ENCODE data around the gene DNASE2.
"Not testable (repeated sequence)": the region's sequence is repeated elsewhere in the genome, so short reads cannot be mapped to it uniquely, and the experiment has no call there.

The DNASE2 gene

DNA sequence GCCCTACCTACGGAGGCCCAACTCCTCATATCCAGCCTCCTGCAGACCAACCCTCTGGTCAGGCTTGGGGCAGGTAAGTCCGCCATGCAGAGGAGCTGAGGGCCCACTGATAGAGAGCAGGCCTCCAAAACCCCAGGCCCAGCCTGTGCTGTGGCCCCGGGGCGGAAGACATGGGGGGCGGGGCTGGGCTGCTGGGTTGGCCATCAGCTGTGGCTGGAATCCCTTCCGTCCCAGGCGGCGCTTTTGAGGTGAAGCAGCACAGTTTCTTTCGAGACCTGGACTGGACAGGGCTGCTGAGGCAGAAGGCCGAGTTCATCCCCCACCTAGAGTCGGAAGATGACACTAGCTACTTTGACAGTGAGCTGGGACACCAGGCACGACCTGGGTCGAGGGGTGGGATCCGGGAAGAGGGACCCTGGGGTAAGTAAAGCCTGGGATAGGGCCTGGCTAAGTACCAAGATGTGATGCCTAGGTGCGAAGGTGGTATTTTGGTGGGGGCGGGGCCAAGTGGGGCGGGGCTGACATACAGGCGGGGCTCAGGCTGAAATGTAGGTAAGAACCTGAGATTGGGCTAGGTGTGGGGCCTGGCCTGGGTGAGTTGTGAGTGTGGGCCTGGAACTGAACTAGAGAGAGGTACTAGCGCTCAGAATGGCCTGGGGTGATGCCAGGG, 15.4 kb downstream of the DNASE2 start:
- in situ Hi-C loops (cut with HindIII; ENCODE audit: low sequenced_read_pairs): no loop called here

DNA sequence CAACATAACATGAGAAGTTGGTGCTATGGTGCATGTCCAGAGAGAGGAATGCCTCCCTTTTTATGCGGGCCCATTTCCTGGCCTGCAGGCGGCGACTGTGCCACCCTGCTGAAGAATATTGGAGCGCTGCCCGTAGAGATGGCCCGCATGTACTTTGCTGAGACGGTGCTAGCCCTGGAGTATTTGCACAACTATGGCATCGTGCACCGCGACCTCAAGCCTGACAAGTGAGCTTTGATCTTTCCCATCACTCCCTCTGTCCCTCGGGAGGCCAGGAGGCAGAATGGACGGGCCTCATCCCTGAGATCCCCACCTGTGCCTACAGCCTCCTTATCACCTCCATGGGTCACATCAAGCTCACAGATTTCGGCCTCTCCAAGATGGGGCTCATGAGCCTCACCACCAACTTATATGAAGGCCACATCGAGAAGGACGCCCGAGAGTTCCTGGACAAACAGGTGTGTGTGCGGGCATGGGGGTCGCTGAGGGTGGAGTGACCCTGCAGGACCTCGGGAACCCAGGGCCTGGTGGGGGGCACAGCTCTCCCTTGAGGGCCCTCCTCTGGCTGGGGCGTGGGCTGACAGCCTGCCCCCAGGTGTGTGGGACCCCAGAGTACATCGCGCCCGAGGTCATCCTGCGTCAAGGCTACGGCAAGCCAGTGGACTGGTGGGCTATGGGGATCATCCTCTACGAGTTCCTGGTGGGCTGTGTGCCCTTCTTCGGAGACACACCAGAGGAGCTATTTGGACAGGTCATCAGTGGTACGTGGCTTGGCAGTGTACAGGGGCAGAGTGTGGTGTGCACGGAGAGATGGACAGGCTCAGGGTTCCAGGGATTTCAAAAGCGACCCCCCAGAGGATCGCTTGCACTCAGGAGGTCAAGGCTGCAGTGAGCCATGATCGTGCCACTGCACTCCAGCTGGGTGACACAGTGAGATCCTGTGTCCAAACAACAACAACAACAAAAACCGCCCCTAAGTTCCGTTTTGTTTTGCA, 16.2 kb downstream of the DNASE2 start:
- in situ Hi-C loops (cut with HindIII; ENCODE audit: low sequenced_read_pairs): no loop called here

DNA sequence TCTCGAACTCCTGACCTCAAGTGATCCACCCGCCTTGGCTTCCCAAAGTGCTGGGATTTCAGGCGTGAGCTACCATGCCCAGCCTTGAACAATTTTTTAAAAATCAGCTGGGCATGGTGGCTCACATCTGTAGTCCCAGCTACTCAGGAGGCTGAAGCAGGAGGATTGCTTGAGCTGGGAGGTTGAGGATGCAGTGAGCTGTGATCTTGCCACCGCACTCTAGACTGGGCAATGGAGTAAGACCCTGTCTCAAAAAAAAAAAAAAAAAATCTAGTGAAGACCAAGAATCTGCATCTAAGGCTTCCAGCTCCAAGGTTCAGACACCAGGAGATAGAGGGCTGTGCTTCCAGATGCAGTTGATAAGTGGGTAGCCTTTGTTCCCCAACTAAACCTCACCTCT, 17.1 kb downstream of the DNASE2 start:
- in situ Hi-C loops (cut with HindIII; ENCODE audit: low sequenced_read_pairs): no loop called here

DNA sequence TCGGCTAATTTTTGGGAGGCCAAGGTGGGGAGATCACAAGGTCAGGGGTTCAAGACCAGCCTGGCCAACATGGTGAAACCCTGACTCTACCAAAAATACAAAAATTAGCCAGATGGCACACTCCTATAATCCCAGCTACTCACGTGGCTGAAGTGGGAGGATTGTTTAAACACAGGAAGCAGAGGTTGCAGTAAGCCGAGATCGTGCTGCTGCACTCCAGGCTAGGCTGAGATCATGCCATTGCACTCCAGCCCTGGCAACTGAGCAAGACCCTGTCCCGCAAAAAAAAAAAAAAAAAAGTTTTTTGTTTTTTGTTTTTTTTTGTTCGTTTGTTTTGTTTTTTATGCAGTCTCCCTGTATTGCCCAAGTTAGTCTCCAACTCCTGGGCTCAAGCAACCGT, 21.7 kb downstream of the DNASE2 start:
- in situ Hi-C loops (cut with HindIII; ENCODE audit: low sequenced_read_pairs): no loop called here

DNA sequence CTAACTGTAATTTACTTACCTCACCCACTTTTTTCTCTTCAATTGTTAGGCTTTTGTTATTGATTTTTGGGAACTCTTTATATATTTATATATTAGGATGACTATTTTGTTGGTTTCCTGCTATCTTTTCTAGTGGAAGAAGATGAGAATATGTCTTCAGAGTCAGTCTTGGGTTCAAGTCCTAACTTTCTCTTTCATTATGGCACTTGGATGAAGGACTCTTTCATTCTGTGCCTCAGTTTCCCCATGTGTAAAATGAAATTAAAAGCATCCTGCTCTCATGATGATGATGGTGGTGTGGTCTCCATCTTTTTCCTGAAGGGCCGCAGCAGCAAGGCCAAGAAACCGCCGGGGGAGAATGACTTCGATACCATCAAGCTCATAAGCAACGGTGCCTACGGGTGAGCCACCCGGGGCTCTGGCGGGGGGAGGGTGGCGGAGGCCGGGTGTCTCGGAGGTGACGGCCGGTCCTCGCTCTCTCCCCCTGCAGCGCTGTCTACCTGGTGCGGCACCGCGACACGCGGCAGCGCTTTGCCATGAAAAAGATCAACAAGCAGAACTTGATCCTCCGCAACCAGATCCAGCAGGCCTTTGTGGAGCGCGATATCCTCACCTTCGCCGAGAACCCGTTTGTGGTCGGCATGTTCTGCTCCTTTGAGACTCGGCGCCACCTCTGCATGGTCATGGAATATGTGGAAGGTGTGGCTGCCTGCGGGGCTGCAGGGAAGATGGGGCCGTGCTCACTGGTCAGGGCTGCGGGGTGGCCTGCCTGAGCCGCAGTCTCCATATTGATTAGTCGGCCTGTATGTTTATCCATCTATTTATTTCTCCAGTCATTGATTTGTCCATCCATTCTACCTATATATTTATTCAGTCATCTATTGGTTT, 23.0 kb downstream of the DNASE2 start:
- in situ Hi-C loops (cut with HindIII; ENCODE audit: low sequenced_read_pairs): no loop called here

DNA sequence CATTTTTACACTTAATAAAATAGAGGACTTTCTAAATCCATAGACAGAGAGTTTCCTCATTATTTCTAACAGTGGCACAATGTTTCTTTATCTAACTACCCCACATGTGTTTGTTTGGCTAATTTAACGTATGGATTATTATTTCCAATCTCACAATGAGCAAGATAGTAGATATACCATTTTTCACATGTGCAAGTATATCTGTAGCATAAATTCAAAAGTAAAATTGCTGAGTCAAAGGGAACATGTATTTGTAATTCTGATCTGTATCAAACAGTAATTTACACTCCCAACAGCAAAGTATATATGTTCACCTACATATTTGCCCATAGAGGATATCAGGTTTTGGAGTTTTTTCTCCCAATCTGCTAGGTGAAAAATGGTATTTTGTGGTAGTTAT, 24.6 kb downstream of the DNASE2 start:
- in situ Hi-C loops (cut with HindIII; ENCODE audit: low sequenced_read_pairs): no loop called here

DNA sequence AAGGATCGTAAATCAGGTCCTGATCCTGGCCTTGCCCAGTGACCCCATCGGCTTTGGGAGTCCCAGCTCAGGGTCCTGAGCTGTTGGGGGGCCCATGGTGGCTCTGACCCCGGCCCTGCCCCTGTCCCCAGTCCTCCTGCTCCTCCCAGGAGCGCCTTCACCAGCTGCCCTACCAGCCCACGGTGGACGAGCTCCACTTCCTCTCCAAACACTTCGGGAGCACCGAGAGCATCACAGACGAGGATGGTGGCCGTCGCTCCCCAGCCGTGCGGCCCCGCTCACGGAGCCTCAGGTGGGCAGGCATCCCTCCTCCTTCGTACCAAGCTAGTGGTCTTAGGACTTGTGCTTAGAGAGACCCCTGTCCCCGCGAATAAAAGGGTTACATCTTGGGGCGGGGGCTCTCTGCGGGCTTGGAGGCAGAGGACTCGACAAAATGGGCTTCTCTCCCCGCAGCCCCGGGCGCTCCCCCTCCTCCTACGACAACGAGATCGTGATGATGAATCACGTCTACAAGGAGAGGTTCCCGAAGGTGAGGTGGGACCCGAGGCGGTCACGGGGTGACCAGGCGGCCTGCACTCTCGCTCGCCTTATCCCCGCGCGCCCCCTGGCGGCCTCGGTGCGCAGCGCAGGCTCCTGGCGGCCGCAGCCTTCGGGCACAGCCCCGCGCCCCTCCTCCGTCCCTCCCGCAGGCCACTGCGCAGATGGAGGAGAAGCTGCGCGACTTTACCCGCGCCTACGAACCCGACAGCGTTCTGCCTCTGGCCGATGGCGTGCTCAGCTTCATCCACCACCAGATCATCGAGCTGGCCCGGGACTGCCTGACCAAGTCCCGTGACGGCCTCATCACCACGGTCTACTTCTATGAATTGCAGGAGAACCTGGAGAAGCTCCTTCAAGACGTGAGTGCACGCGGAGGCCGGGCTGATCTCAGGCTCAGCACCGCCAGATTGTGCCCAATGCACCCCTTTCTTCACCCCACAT, 33.8 kb downstream of the DNASE2 start:
- in situ Hi-C loops (cut with HindIII; ENCODE audit: low sequenced_read_pairs): no loop called here

DNA sequence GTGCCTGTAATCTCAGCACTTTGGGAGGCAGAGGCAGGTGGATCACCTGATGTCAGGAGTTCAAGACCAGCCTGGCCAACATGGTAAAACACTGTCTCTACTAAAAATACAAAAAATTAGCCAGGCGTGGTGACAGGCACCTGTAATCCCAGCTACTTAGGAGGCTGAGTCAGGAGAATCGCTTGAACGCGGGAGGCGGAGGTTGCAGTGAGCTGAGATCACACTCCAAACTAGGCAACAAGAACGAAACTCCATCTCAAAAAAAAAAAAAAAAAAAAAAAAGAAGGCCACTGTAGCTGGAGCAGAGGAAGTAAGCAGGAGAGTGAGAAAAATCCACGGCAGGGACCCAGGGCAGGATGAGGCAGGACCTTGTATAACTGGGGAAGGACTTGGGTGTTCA, 34.6 kb downstream of the DNASE2 start:
- in situ Hi-C loops (cut with HindIII; ENCODE audit: low sequenced_read_pairs): not testable (repeated sequence)

DNA sequence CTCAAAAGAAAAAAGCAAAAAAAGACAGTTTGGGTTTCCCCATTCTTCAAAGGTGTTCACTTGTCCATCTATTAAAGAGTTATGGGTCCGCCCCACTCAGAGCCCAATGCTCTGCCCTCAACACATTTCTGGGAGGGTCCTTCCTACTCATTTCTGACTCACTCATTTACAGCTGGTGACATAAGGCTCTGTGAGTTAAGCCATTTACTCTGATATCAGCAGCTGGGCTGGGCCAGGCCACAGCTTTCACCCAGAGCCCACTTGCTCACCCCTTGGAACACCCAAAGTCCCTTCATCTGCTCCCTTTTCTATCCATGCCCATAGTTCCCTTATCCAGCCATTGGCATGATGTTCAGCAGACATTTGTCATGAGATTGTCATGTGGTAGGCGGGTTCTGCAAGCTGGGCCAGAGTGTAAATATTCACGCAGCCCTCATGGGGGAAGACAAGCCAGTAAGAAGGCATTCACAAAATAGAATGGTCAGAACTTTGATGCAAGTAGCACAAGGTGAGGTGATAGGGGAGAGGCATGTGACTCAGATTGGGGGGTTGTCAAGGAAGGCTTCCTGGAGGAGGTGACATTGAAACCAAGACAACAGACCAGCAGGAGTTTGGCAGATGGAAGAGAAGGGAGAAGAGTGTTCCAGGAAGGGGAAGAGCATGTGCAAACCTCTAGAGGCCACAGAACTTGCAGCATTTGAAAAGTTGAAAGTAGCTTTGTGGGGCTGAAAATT, 37.1 kb downstream of the DNASE2 start:
- in situ Hi-C loops (cut with HindIII; ENCODE audit: low sequenced_read_pairs): no loop called here

DNA sequence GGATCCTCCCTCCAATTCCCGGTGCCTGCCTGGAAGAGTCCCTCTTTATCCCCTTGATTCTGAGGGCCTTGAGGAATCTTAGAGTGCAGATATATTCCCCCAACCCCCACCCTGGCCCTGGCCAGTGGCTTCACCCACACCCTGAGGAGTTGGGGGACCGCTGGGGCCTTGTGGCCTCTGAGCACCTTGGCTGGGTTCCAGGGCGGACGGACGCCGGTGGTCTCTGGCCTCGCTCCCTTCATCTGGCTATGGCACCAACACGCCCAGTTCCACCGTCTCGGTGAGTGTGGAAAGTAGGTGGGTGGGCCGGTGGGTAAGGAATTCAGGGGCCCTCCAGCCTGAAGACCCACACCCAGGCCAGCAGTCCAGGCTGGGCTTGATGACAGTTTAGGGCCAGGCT, 37.9 kb downstream of the DNASE2 start:
- in situ Hi-C loops (cut with HindIII; ENCODE audit: low sequenced_read_pairs): no loop called here

DNA sequence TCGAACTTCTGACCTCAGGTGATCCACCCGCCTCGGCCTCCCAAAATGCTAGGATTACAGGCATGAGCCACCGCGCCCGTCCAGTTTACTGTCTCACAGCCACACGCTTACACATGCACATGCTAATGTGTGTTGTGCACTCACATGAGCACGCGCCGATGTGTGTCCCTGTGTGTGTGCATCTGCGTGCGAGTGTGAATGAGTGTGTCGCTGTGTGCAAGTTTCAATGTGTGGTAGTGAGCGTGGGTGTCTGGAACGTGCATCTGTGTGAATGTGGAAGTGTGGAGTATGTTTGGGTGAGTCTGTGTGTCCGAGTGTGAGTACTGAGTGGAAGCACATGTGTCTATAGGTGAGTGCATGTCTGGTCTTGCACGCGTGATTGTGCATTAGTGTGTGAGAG, 38.7 kb downstream of the DNASE2 start:
- in situ Hi-C loops (cut with HindIII; ENCODE audit: low sequenced_read_pairs): no loop called here

DNA sequence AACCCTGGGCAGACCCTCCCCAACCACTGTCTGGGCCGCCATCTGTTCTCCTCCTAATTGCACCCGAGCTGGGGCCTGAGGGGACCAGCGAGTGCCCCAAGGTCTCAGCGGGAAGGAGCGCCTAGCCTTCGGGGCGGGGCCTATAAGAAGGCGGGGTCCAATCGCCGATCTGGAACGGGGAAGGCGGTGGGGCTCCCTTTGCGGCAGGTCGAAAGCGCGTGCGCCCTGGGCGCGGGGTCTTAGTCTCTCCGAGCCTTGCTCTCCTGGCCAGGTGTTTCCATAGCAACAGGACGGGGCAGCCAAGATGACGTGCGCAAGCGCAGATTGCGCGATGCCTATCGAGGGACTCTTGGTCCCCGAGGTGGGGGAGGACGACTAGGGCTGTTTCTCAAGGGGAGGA, 40.2 kb downstream of the DNASE2 start:
- in situ Hi-C loops (cut with HindIII; ENCODE audit: low sequenced_read_pairs): no loop called here

DNA sequence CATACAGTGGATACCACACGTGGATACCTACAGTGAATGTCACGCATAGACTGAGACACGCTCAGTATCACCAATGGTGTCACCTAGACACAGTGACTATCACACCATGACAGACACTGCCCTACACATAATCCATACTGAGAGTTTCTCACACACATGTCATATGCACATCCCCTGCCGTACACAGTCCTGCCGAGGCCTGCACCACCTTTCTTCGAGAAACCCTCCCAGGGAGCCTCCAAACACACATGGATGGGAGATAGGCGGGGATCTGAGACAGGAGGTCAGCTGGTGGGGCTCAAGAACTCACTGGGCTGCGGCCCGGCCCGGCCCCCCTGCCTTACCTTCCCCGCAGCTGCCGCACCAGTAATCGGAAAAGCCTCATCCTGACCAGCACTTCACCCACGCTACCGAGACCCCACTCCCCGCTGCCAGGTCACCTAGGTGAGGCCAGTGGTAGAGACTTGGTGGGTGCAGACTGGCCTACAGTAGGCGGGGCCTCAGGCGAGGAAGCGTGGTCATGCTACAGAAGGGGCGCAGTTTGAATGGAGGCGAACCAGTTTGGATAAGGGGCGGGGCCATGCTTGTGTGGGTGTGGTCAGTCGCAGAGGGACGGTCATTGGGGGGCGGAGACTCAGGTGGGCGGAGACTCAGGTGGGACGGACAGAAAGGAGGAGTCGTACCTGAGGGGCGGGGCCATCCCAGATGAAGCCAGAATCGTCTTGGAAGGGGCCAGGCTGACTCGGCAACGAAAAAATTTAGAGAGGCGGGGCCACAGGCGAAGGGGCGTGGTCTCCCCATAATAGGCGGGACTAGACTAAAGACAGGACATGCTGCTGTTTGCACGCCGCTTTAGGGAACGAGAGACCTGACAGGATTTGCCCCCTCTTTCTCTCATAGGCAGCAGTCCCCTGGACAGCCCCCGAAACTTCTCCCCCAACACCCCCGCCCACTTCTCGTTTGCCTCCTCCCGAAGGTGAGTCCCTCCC, 40.9 kb downstream of the DNASE2 start:
- in situ Hi-C loops (cut with HindIII; ENCODE audit: low sequenced_read_pairs): no loop called here

DNA sequence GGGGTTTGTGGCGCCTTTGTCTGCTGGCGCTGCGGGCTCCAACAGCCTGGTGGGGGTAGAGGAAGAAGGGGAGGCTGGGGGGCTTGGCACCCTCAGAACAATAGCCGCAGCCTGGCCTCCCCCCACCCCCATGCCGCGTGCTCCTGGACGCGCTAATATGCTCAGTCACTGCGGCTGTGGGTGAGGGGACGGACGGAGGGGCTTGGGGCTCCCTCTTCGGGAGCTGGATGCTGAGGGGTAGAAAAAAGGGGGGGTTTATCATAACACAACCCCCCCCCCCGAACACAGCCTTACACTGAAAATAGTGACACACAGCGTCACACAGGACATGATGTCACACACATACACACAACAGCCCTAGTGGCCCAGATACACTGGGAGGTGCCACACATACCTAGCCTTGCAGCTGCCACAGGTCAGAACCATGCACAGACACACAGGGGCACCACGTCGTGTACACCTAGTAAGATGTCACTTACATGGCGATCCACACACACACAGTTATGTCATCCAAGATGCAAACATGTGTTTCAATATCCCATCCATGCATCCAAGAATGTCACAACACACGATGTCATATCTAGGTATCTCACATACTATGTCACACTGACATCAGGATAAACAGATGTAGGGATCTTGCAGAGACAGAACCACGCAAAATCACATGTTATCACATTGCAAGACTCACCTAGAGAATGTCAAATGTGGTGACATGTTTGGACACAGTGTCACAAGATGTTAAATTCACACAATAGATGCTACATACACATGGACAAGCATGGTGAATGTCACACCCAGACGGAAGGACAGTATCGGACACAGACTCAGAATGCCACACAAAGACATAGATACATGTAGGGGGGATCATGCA, 42.1 kb downstream of the DNASE2 start:
- in situ Hi-C loops (cut with HindIII; ENCODE audit: low sequenced_read_pairs): no loop called here

DNA sequence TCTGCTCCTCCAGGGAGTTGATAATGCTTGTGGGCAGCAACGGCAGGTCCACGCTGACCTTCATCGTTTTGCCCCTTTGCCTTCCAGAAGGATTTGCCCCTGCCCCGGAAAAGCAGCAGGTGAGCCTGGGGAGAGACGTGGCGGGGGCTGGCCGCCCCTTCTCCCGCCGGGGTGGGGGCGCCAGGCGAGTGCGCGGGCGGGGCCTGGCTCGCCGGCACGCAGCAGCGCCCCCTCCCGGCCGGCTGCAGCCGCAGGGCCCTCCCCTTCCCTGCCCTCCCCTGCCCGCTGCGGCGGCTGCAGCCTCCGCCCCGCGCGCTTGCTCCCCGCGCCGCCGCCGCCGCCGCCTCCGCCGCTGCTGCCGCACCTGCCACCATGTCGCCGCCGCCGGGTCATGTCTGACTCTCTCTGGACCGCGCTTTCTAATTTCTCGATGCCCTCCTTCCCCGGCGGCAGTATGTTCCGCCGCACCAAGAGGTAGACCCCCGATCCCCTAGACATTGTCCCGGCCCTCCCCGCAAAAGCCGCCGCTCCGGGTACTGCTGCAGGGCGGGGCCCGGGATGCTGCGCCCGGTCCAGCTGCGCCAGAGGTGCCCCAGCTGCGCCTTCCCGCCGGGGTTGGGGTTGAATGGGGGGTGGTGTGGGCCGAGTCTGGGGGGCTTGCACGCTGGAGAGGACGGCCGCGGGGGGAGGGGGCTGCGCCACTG, 42.9 kb downstream of the DNASE2 start, which contains the start of gene MAST1:
Gene MAST1, plus strand, starts transcription at position 334 of the 704 bp plus-strand sequence. Its CDS starts 58 bp downstream, at position 392.
- in situ Hi-C loops (cut with HindIII; ENCODE audit: low sequenced_read_pairs): no loop called here

DNA sequence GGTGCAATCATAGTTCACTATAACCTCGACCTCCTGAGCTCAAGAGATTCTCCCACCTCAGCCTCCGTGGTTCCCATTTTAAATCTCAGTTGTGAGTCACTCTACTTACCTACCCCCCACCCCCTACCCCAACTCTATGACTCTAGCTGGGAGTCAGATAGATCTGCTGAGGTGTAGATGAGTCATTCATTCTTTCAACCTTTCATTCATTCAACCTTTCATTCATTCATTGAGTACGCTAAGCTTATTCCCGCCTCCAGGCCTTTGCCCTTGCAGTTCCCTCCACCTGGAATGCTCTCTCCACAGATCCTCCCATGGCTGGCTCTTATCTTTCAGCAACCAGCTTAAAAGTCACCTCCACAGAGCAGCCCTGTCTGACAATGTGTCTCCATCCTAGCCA, 44.0 kb downstream of the DNASE2 start:
- in situ Hi-C loops (cut with HindIII; ENCODE audit: low sequenced_read_pairs): no loop called here

DNA sequence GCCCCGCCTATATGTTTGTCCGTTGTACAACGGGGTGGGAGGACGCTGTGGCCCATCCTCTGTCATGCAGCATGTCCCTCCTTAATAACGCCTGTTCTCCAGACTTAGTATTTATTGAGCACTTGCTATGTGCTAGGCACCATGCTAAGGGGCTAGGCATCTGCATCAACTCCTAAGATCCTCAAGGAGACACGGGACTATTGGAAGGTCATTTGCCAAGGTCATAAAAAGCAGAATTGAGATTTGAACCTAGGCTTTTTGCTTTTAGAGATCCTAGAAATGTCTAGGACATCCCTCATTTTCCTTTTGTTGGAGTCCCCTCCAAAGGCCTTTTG, 44.8 kb downstream of the DNASE2 start:
- in situ Hi-C loops (cut with HindIII; ENCODE audit: low sequenced_read_pairs): no loop called here
